HepG2 (cell line): Measurements from ENCODE around the gene ALDH3A2. TPM values are rescaled to one million over a fixed set of nuclear protein-coding genes. Genes with fewer than 3 reads are reported as not detected.

Experiments
- ARID5B ChIP-seq: IDR thresholded peaks from 2 replicates; pipeline ENCODE4 v1.4.0; 2020; ENCODE audit warnings: mild to moderate bottlenecking, missing genetic modification reagents
- ETV5 ChIP-seq: IDR thresholded peaks from 2 replicates; pipeline ENCODE4 v1.6.1; 2018; ENCODE audit warnings: missing biosample characterization, missing genetic modification reagents, inconsistent platforms, borderline replicate concordance
- FOXP1 ChIP-seq, 2 experiments: fragments of 450-650 bp in 1 of 2; IDR thresholded peaks; 2 replicates each; pipeline ENCODE4 v1.6.1; 2017 to 2018; ENCODE audit warnings: antibody characterized with exemption in 1 of 2
- GATA4 ChIP-seq: sonication (generic); IDR thresholded peaks from 2 replicates; pipeline ENCODE4 v1.6.1; 2016; ENCODE audit warnings: antibody characterized with exemption, low read depth, borderline replicate concordance
- HIC2 ChIP-seq: sonication (generic); formaldehyde crosslinking; IDR thresholded peaks from 2 replicates; pipeline ENCODE4 v1.9.0; 2022; ENCODE audit warnings: low read depth, missing genetic modification reagents
- KMT2B ChIP-seq: IDR thresholded peaks from 2 replicates; pipeline ENCODE4 v1.6.1; 2016; ENCODE audit warnings: missing genetic modification reagents, missing compliant biosample characterization
- LCORL ChIP-seq, 2 experiments: fragments of 450-650 bp in 1 of 2; sonication (generic) in 1 of 2; formaldehyde crosslinking in 1 of 2; IDR thresholded peaks; 2 replicates each; pipeline versions ENCODE4 v1.5.0 to v1.6.1; 2017 to 2020; ENCODE audit warnings: antibody characterized with exemption in 1 of 2, missing genetic modification reagents in 1 of 2
- THRA ChIP-seq: sonication (generic); formaldehyde crosslinking; IDR thresholded peaks from 2 replicates; pipeline ENCODE4 v1.4.0; 2020; ENCODE audit warnings: missing genetic modification reagents, borderline replicate concordance
- ZHX2 ChIP-seq, 2 experiments: sonication (generic) in 1 of 2; formaldehyde crosslinking in 1 of 2; IDR thresholded peaks; 2 replicates each; pipeline versions ENCODE4 v1.6.1 to v1.9.0; 2014 to 2022; ENCODE audit warnings: antibody characterized with exemption in 1 of 2, borderline replicate concordance in 1 of 2, inconsistent platforms in 1 of 2, low read depth in 1 of 2, missing genetic modification reagents in 1 of 2
- ZNF367 ChIP-seq: sonication (generic); formaldehyde crosslinking; IDR thresholded peaks from 2 replicates; pipeline ENCODE4 v1.4.0; 2020; ENCODE audit warnings: missing genetic modification reagents, borderline replicate concordance
- ZNF513 ChIP-seq: sonication (generic); formaldehyde crosslinking; conservative IDR thresholded peaks from 2 replicates; pipeline ENCODE4 v1.5.0; 2020; ENCODE audit warnings: missing genetic modification reagents
- polyA plus RNA-seq, 8 experiments: library from polyadenylated mRNA; depleted of rRNA in 3 of 8; stranded (reverse) in 7 of 8; unstranded in 1 of 8; fragments of >200 nt; fragmentation: Illumina TruSeq in 4 of 8; extraction: Trizol in 4 of 8; gene quantifications; 2 replicates each; pipeline versions ENCODE4 v1.2.1 to v1.2.3, GENCODE V29; 2011 to 2016; ENCODE audit warnings: low read depth in 4 of 8, missing spikeins in 1 of 8, mixed read lengths in 1 of 8; ENCODE audit not compliant: insufficient read depth in 1 of 8
- total RNA-seq, 5 experiments: library from RNA; depleted of rRNA; stranded (reverse); fragments of >200 nt; fragmentation: Illumina TruSeq; extraction: Trizol; gene quantifications; 2 replicates each; pipeline ENCODE4 v1.2.3, GENCODE V29; 2016; ENCODE audit warnings: low read depth in 1 of 5

ALDH3A2 gene
- total and polyA plus RNA-seq, 2 of the 13 experiments (the other 11 are each of a cell fraction or from before 2014, with no cell fraction given): 80.8 to 180 TPM

- no peak for TF ChIP-seq ZNF513 (CRISPR knock-in tag)
- TF ChIP-seq KMT2B: no peak
- no peak for TF ChIP-seq FOXP1 (IDR thresholded peaks at IDR 0.05)
- peak; percentile 64 for TF ChIP-seq FOXP1 (CRISPR knock-in tag; IDR thresholded peaks at IDR 0.05)
- peak; percentile 65; the same call in 1 of the 2 replicates for TF ChIP-seq HIC2 (CRISPR knock-in tag)
- TF ChIP-seq ETV5 (CRISPR knock-in tag): peak; percentile 96
- TF ChIP-seq LCORL (IDR thresholded peaks at IDR 0.05): no peak
- TF ChIP-seq LCORL (CRISPR knock-in tag; IDR thresholded peaks at IDR 0.05): peak; percentile 78; the same call in 1 of the 2 replicates
- TF ChIP-seq THRA (CRISPR knock-in tag): peak; percentile 50; the same call in 1 of the 2 replicates
- TF ChIP-seq ZHX2 (IDR thresholded peaks at IDR 0.05; ENCODE audit: low read depth): no peak
- TF ChIP-seq ZHX2 (CRISPR knock-in tag; IDR thresholded peaks at IDR 0.05; ENCODE audit: borderline replicate concordance): no peak
- no peak for TF ChIP-seq ZNF367 (CRISPR knock-in tag)
- peak; percentile 91 for TF ChIP-seq ARID5B (CRISPR knock-in tag)
- TF ChIP-seq GATA4: 0 out of 2 replicates have a peak, but pooled peaks have one; percentile 18
These were observed 1.5 kb upstream of the ALDH3A2 start (continued) for GRCh38 chr17:19646788-19647696.
